Smooth muscle cell (in vitro differentiated cells): ENCODE measurements around the gene SPRY1. TPM values are rescaled to one million over a fixed set of nuclear protein-coding genes. Genes with fewer than 3 reads are reported as not detected.
A peak's percentile ranks its signal among the peaks of the same experiment; 100 is the strongest.

Experiments used
- DNase-seq: peaks from one replicate; lab custom pipeline; 2025; ENCODE audit not compliant: unreplicated experiment; lab: John Stamatoyannopoulos, UW
- H2AFZ ChIP-seq: fragments of 200-600 bp; sonication (generic); 2 replicates; pipeline ENCODE4 v1.6.0; 2016; ENCODE audit warnings: antibody characterized with exemption, low read depth, mild to moderate bottlenecking
- H3F3A ChIP-seq: fragments of 200-600 bp; sonication (generic); 2 replicates; pipeline ENCODE4 v1.6.0; 2017; ENCODE audit warnings: antibody characterized with exemption, low read depth
- H3K27ac ChIP-seq: fragments of 200-600 bp; sonication (generic); 2 replicates; pipeline ENCODE4 v1.5.1; 2016; ENCODE audit warnings: low read depth, mild to moderate bottlenecking
- H3K27me3 ChIP-seq: fragments of 200-600 bp; sonication (generic); 2 replicates; pipeline ENCODE4 v1.6.1; 2016; ENCODE audit warnings: low read depth, mild to moderate bottlenecking
- H3K36me3 ChIP-seq: fragments of 200-600 bp; sonication (generic); 2 replicates; pipeline ENCODE4 v1.5.1; 2016; ENCODE audit warnings: low read depth
- H3K4me1 ChIP-seq: fragments of 200-600 bp; sonication (generic); 2 replicates; pipeline ENCODE4 v1.5.1; 2016; ENCODE audit warnings: low read depth
- H3K4me2 ChIP-seq: fragments of 200-600 bp; sonication (generic); 2 replicates; pipeline ENCODE4 v1.6.0; 2016; ENCODE audit warnings: mild to moderate bottlenecking
- H3K4me3 ChIP-seq: fragments of 200-600 bp; sonication (generic); 2 replicates; pipeline ENCODE4 v1.5.1; 2016; ENCODE audit warnings: mild to moderate bottlenecking
- H3K79me2 ChIP-seq: fragments of 200-600 bp; sonication (generic); 2 replicates; pipeline ENCODE4 v1.6.0; 2016; ENCODE audit warnings: low read depth, mild to moderate bottlenecking
- H3K9ac ChIP-seq: fragments of 200-600 bp; sonication (generic); 2 replicates; pipeline ENCODE4 v1.6.0; 2016; ENCODE audit warnings: low read depth
- H3K9me3 ChIP-seq: fragments of 200-600 bp; sonication (generic); replicated peaks from 2 replicates; pipeline ENCODE4 v1.5.1; 2016; ENCODE audit warnings: low read depth
- H4K20me1 ChIP-seq: fragments of 200-600 bp; sonication (generic); 2 replicates; pipeline ENCODE4 v1.6.0; 2016; ENCODE audit warnings: low read depth
- WGBS: methylation state at CpG from one replicate; pipeline ENCODE4 v1.1.7; 2016; ENCODE audit warnings: low lambda C conversion rate; 5-methylcytosine and 5-hydroxymethylcytosine counted together
- polyA plus RNA-seq: library from polyadenylated mRNA; unstranded; fragments of >200 nt; fragmentation: Nextera tagmentation; extraction: Ambion mirVana; gene quantifications from 2 replicates; pipeline ENCODE4 v1.2.1, GENCODE V29; 2016
- total RNA-seq: library from RNA; depleted of rRNA; stranded (reverse); fragments of >200 nt; gene quantifications from 2 replicates; pipeline ENCODE4 v1.2.3, GENCODE V29; 2014
- TF ChIP-seq, protein P1 (sequence below): fragments of 200-600 bp; sonication (generic); IDR thresholded peaks from 2 replicates; pipeline ENCODE4 v1.5.1; 2017; ENCODE audit warnings: borderline replicate concordance, mild to moderate bottlenecking, antibody characterized with exemption; ENCODE audit not compliant: insufficient read depth, poor library complexity, severe bottlenecking

The SPRY1 gene
- total and polyA plus RNA-seq, 2 experiments from 2014 or later: 17.8 to 26.4 TPM

DNA sequence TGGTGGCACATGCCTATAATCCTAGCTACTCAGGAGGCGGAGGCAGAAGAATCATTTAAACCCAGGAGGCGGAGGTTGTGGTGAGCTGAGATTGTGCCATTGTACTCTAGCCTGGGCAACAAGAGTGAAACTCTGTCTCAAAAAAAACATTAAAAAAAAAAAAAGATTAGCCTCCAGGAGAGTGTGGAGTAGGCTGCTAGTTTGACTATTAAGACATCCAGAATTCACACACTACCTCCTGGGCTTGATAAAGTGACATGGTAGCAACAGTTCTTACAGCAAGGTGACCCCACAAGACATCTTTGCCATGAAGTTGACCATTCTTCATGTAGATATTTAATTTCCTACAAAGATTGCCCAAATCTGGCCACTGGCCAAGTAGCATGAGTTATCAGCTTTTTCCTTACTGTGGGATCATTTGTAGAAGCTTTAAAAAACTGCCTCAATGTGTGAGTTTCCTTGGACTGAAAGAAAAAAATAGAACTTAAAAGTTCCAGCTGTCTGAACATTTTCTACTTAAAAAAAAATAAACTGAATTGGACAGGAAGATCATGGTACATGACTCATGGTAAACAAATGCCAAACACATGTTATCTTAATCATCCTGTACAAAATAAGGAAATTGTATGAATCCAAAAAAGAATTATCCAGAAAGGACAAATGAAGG, 35.3 kb upstream of the SPRY1 start:
- TF ChIP-seq, protein P1, sequence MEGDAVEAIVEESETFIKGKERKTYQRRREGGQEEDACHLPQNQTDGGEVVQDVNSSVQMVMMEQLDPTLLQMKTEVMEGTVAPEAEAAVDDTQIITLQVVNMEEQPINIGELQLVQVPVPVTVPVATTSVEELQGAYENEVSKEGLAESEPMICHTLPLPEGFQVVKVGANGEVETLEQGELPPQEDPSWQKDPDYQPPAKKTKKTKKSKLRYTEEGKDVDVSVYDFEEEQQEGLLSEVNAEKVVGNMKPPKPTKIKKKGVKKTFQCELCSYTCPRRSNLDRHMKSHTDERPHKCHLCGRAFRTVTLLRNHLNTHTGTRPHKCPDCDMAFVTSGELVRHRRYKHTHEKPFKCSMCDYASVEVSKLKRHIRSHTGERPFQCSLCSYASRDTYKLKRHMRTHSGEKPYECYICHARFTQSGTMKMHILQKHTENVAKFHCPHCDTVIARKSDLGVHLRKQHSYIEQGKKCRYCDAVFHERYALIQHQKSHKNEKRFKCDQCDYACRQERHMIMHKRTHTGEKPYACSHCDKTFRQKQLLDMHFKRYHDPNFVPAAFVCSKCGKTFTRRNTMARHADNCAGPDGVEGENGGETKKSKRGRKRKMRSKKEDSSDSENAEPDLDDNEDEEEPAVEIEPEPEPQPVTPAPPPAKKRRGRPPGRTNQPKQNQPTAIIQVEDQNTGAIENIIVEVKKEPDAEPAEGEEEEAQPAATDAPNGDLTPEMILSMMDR: no peak
- H3K4me1 ChIP-seq: peaks cover 7% of the 10 kb centered on the region
- H3K4me3 ChIP-seq: no peak overlapping the region
- H3K9me3 ChIP-seq: no peaks in the 10 kb centered on the region
- no peaks in the 10 kb centered on the region for H4K20me1 ChIP-seq
- peak overlapping the region; percentile 50 for H3K4me2 ChIP-seq
- no peak overlapping the region for H2AFZ ChIP-seq
- H3K9ac ChIP-seq: no peak overlapping the region
- no peaks in the 10 kb centered on the region for H3K27me3 ChIP-seq
- no peaks in the 10 kb centered on the region for H3F3A ChIP-seq
- peak overlapping the region; percentile 76 for H3K27ac ChIP-seq
- H3K79me2 ChIP-seq: no peaks in the 10 kb centered on the region
- WGBS: 86% methylated on average over 2 of the region's 2 CpGs
- no peaks in the 10 kb centered on the region for H3K36me3 ChIP-seq
- no peak for DNase-seq

GRCh38 chr4:123362103-123362502, 34.5 kb upstream of the SPRY1 start:
- Histone ChIP-seq H3F3A (no peaks in the 10 kb centered on the region), H3K36me3 (no peaks in the 10 kb centered on the region), H3K27me3 (no peaks in the 10 kb centered on the region), H3K9ac (no peak overlapping the region), H4K20me1 (no peaks in the 10 kb centered on the region), H3K79me2 (no peaks in the 10 kb centered on the region), H3K9me3 (no peaks in the 10 kb centered on the region), H3K4me1 (peaks cover 7% of the 10 kb centered on the region), H3K4me3 (no peak overlapping the region), H3K27ac (peak overlapping the region; percentile 76), H2AFZ (no peak overlapping the region), H3K4me2 (no peak overlapping the region)
- TF ChIP-seq, protein P1: no peak
- WGBS: 100% methylated on average over 1 of the region's 1 CpG
- no peak for DNase-seq

GRCh38 chr4:123363729-123364128, 32.9 kb upstream of the SPRY1 start:
- no peaks in the 10 kb centered on the region for H3K36me3 ChIP-seq
- H3K27me3 ChIP-seq: no peaks in the 10 kb centered on the region
- no peaks in the 10 kb centered on the region for H3F3A ChIP-seq
- no peak for DNase-seq
- H4K20me1 ChIP-seq: no peaks in the 10 kb centered on the region
- peaks cover 7% of the 10 kb centered on the region for H3K4me1 ChIP-seq
- no peak overlapping the region for H3K4me3 ChIP-seq
- H2AFZ ChIP-seq: no peak overlapping the region
- H3K9ac ChIP-seq: no peak overlapping the region
- no peak overlapping the region for H3K4me2 ChIP-seq
- TF ChIP-seq, protein P1: no peak
- H3K79me2 ChIP-seq: no peaks in the 10 kb centered on the region
- WGBS: 98% methylated on average over 2 of the region's 2 CpGs
- no peaks in the 10 kb centered on the region for H3K9me3 ChIP-seq
- no peak overlapping the region for H3K27ac ChIP-seq

DNA sequence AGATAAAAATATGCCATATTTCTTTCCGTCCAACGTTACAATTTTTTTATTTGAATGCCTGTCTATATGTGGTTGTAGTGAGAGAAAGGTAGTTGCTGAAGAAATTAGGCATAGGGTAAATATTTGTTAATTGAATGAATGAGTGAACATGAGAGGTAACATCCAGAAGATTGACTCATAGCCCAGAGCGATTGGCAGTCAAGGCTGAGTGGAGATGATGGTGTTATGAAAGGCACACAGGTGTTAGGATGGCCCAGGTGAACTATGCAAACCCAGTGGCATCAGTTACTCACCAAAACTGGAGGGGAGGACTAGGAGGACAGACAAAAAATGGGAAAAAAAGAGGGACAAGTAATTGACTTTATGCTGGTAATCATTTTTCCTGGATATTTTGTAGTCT, 31.7 kb upstream of the SPRY1 start:
- Histone ChIP-seq H3K9me3 (no peaks in the 10 kb centered on the region), H3K27me3 (no peaks in the 10 kb centered on the region), H4K20me1 (no peaks in the 10 kb centered on the region), H2AFZ (no peak overlapping the region), H3K79me2 (no peaks in the 10 kb centered on the region), H3K27ac (no peak overlapping the region), H3F3A (no peaks in the 10 kb centered on the region), H3K9ac (no peak overlapping the region), H3K4me3 (no peak overlapping the region), H3K36me3 (no peaks in the 10 kb centered on the region), H3K4me2 (no peak overlapping the region), H3K4me1 (peaks cover 7% of the 10 kb centered on the region)
- DNase-seq: no peak
- WGBS: 92% methylated on average over 3 of the region's 3 CpGs
- TF ChIP-seq, protein P1: no peak
